Natural killer cell (primary cell): ENCODE results near the gene SPIRE1. TPM values are rescaled to one million over a fixed set of nuclear protein-coding genes. Genes with fewer than 3 reads are reported as not detected.

Experiments used
- ATAC-seq, 3 donors: fragments of 150-1000 bp in 2 of 3; fragments of 200-7000 bp in 1 of 3; cut with Tn5 transposase; 1 replicate in 1 of 3; 2 replicates in 2 of 3; pipeline ENCODE4 v1.10.0; 2021; ENCODE audit warnings: mild to moderate bottlenecking in 2 of 3, moderate library complexity in 2 of 3
- DNase-seq, 2 donors: peaks; one replicate each; pipeline versions ENCODE4 v3.0.0 to v3.0.0-alpha.2; 2013 to 2021; ENCODE audit warnings: mixed read lengths in 1 of 2
- H3K27ac ChIP-seq: one replicate; pipeline ENCODE4 v1.5.1; 2013; ENCODE audit warnings: mild to moderate bottlenecking, low read length
- H3K27me3 ChIP-seq: one replicate; pipeline ENCODE4 v1.6.1; 2013; ENCODE audit warnings: low read length; ENCODE audit not compliant: control insufficient read depth, insufficient read depth
- H3K36me3 ChIP-seq: one replicate; pipeline ENCODE4 v1.6.1; 2013; ENCODE audit warnings: low read length; ENCODE audit not compliant: control insufficient read depth, insufficient read depth
- H3K4me1 ChIP-seq: one replicate; pipeline ENCODE4 v1.6.1; 2013; ENCODE audit warnings: low read length; ENCODE audit not compliant: control insufficient read depth, insufficient read depth
- H3K4me3 ChIP-seq: one replicate; pipeline ENCODE4 v1.5.1; 2013; ENCODE audit warnings: low read length
- H3K9me3 ChIP-seq: one replicate; pipeline ENCODE4 v1.6.1; 2013; ENCODE audit warnings: low read length; ENCODE audit not compliant: control insufficient read depth, insufficient read depth
- H3K27ac Mint-ChIP-seq, 2 donors: one replicate each; pipeline ENCODE4 v1.8.0; 2022; ENCODE audit warnings: mild to moderate bottlenecking in 2 of 2, mixed read lengths in 2 of 2, moderate library complexity in 1 of 2
- H3K27me3 Mint-ChIP-seq, 2 donors: one replicate each; pipeline ENCODE4 v1.8.0; 2022; ENCODE audit warnings: low read depth in 2 of 2, mixed read lengths in 2 of 2
- H3K36me3 Mint-ChIP-seq: one replicate; pipeline ENCODE4 v1.8.0; 2022; ENCODE audit warnings: mixed read lengths
- H3K4me1 Mint-ChIP-seq, 2 donors: one replicate each; pipeline ENCODE4 v1.8.0; 2022; ENCODE audit warnings: mixed read lengths in 2 of 2
- H3K4me3 Mint-ChIP-seq: one replicate; pipeline ENCODE4 v1.8.0; 2022; ENCODE audit warnings: mild to moderate bottlenecking, moderate library complexity, mixed read lengths
- H3K9me3 Mint-ChIP-seq, 2 donors: one replicate each; pipeline ENCODE4 v1.8.0; 2022; ENCODE audit warnings: mixed read lengths in 2 of 2
- WGBS: methylation state at CpG from one replicate; pipeline ENCODE4 v1.1.7; 2013; ENCODE audit warnings: missing lambda C conversion rate; ENCODE audit not compliant: insufficient coverage; 5-methylcytosine and 5-hydroxymethylcytosine counted together
- intact Hi-C: fragments of 100-400 bp; cut with micrococcal nuclease; formaldehyde crosslinking; loops from one replicate; pipeline ENCODE4 v1.14.2; 2022
- total RNA-seq, 4 donors: library from RNA; stranded (reverse); fragments of 120-200 nt in 1 of 4; gene quantifications; one replicate each; pipeline versions ENCODE4 v1.2.3 to v1.2.4, GENCODE V29; 2013 to 2022
- TF ChIP-seq, protein P1 (sequence below): fragments of 200-600 bp; IDR thresholded peaks from one replicate; pipeline ENCODE4 v1.8.0; 2022; ENCODE audit warnings: antibody characterized with exemption

The SPIRE1 gene
- total RNA-seq, 3 donors from 2014 or later (not counting 1 experiment from before 2014, with no cell fraction given) = 4.8 to 6.7 (median 5.4) TPM

DNA sequence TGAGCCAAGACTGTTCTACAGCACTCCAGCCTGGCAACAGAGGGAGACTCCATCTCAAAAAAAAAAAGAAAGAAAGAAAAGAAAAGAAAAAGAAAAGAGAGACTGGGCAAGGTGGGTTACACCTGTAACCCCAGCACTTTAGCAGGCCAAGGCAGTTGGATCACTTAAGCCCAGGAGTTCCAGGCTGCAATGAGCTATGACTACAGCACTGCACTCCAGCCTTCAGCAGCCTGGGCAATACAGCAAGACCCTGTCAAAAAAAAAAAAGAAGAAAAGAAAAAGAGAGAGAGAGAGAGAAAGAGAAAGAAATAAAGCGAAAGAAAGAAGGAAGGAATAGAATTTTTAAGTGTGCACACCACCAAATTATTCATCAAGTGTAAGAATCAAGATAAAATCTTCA is 2.9 kb downstream of the SPIRE1 start:
- H3K36me3 ChIP-seq = no peaks in the 10 kb centered on the region
- H3K27me3 ChIP-seq = no peaks in the 10 kb centered on the region
- peaks cover 11 to 12% of the 10 kb centered on the region in 2 donors for H3K4me1 Mint-ChIP-seq
- H3K4me3 ChIP-seq = no peak overlapping the region
- TF ChIP-seq, protein P1, sequence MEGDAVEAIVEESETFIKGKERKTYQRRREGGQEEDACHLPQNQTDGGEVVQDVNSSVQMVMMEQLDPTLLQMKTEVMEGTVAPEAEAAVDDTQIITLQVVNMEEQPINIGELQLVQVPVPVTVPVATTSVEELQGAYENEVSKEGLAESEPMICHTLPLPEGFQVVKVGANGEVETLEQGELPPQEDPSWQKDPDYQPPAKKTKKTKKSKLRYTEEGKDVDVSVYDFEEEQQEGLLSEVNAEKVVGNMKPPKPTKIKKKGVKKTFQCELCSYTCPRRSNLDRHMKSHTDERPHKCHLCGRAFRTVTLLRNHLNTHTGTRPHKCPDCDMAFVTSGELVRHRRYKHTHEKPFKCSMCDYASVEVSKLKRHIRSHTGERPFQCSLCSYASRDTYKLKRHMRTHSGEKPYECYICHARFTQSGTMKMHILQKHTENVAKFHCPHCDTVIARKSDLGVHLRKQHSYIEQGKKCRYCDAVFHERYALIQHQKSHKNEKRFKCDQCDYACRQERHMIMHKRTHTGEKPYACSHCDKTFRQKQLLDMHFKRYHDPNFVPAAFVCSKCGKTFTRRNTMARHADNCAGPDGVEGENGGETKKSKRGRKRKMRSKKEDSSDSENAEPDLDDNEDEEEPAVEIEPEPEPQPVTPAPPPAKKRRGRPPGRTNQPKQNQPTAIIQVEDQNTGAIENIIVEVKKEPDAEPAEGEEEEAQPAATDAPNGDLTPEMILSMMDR = no peak
- no peak for ATAC-seq
- H3K27ac Mint-ChIP-seq = no peak overlapping the region
- no peaks in the 10 kb centered on the region for H3K9me3 ChIP-seq
- no peak overlapping the region for H3K27ac ChIP-seq
- intact Hi-C loops = no loop called here
- peaks cover 7% of the 10 kb centered on the region for H3K4me1 ChIP-seq
- no peak for DNase-seq
- peaks cover 5 to 22% of the 10 kb centered on the region in 2 donors for H3K27me3 Mint-ChIP-seq
- H3K4me3 Mint-ChIP-seq = peak overlapping the region; percentile 59
- no peaks in the 10 kb centered on the region for H3K36me3 Mint-ChIP-seq
- no CpG with 5 or more reads among the region's 1 CpG for WGBS
- no peaks in the 10 kb centered on the region for H3K9me3 Mint-ChIP-seq

DNA sequence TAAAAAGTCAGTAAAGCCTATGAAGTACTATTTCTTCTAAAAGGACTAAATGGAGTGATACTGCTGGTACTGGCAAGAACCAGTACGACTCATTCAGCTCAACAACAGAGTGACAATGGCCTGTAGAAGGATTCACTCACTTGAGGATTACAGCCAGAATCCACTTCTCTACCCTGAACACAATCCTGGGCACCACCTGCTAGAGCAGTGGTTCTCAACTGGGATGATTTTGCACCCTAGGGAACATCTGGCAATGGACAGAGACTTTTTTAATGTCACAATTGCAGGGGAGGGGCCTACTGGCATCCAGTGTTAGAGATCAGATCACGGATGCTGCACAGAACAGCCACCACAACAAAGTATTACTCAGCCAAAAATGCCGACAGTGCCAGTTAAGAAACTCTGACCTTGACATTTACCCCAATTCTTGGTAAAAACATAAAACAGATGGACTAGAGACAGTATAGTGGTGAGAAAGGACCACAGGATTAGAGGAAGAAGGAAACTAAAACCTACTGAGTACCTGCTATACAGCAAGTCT is 5.0 kb downstream of the SPIRE1 start:
- no peak overlapping the region for H3K27ac Mint-ChIP-seq
- no peak for DNase-seq
- H3K4me3 ChIP-seq = no peak overlapping the region
- 51% methylated on average over 2 of the region's 3 CpGs for WGBS
- peaks cover 6% of the 10 kb centered on the region in 2 donors for H3K4me1 Mint-ChIP-seq
- TF ChIP-seq, protein P1 = no peak
- no peak overlapping the region for H3K4me3 Mint-ChIP-seq
- peaks cover 4% of the 10 kb centered on the region for H3K4me1 ChIP-seq
- no peaks in the 10 kb centered on the region for H3K36me3 Mint-ChIP-seq
- no peaks in the 10 kb centered on the region for H3K9me3 ChIP-seq
- no peak overlapping the region for H3K27ac ChIP-seq
- ATAC-seq = peak in 1 of 3 donors; percentile 64
- peaks cover 5 to 22% of the 10 kb centered on the region in 2 donors for H3K27me3 Mint-ChIP-seq
- no peaks in the 10 kb centered on the region for H3K27me3 ChIP-seq
- H3K36me3 ChIP-seq = no peaks in the 10 kb centered on the region
- intact Hi-C loops = no loop called here
- H3K9me3 Mint-ChIP-seq = no peaks in the 10 kb centered on the region

DNA sequence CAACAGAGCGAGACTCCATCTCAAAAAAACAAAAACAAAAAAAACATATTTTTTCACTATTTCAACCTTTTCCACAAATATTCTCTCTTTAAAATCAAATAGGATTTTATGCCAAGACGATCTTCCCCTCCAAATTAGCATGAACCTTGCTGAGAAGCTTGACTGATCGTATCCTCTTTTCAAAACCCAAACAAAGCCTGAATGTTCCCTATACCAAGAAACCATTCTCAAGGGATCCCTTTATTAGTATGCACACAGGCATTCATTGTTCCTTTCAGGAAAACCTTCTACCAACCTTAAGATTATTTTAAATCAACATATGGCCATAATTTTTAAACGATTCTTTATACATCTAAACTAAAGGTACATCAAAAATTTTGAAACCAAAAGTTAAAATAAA is 6.3 kb downstream of the SPIRE1 start:
- H3K9me3 ChIP-seq = no peaks in the 10 kb centered on the region
- 81% methylated on average over 3 of the region's 4 CpGs for WGBS
- no peak overlapping the region for H3K4me3 ChIP-seq
- peaks cover under 1% of the 10 kb centered on the region for H3K4me1 ChIP-seq
- H3K27me3 ChIP-seq = no peaks in the 10 kb centered on the region
- no peak overlapping the region for H3K27ac ChIP-seq
- Mint-ChIP-seq H3K4me1 (peaks cover 2 to 3% of the 10 kb centered on the region in 2 donors), H3K27me3 (peaks cover 5 to 22% of the 10 kb centered on the region in 2 donors), H3K36me3 (no peaks in the 10 kb centered on the region), H3K4me3 (no peak overlapping the region), H3K9me3 (no peaks in the 10 kb centered on the region), H3K27ac (no peak overlapping the region)
- H3K36me3 ChIP-seq = no peaks in the 10 kb centered on the region
- TF ChIP-seq, protein P1 = no peak
- intact Hi-C loops = no loop called here
- no peak for DNase-seq
- no peak for ATAC-seq

DNA sequence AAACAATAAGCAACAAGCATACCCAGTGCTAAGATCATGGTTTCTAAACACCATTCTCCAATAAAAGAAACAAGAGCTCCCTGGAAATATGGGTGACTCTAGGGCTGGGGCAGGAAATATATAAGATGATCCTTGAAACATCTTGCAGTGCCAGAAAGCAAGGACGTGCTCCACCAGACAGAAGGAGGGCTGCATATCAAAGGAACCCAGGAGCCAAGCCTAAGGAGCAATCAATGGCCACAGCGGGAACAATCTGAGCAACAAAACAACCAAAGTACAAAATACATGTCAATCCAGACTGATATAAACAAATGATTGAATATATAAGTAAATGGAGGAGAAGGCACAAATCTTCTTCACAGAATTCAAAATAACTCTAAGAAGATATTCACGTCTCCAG is 10.1 kb downstream of the SPIRE1 start:
- ATAC-seq (no peak), DNase-seq (no peak)
- Histone ChIP-seq H3K27me3 (no peaks in the 10 kb centered on the region), H3K4me3 (no peak overlapping the region), H3K4me1 (no peaks in the 10 kb centered on the region), H3K9me3 (no peaks in the 10 kb centered on the region), H3K27ac (no peak overlapping the region), H3K36me3 (no peaks in the 10 kb centered on the region)
- no peaks in the 10 kb centered on the region for H3K36me3 Mint-ChIP-seq
- H3K4me1 Mint-ChIP-seq = no peaks in the 10 kb centered on the region
- H3K27ac Mint-ChIP-seq = no peak overlapping the region
- H3K9me3 Mint-ChIP-seq = no peaks in the 10 kb centered on the region
- 83% methylated on average over 1 of the region's 3 CpGs for WGBS
- TF ChIP-seq, protein P1 = no peak
- no peak overlapping the region for H3K4me3 Mint-ChIP-seq
- H3K27me3 Mint-ChIP-seq = peaks cover 5 to 18% of the 10 kb centered on the region in 2 donors
- intact Hi-C loops = no loop called here
